Measurements from ENCODE around the gene FHL1.

The FHL1 gene

GRCh38 chrX:136251041-136251991 lies 104.0 kb downstream of the FHL1 start, which contains the start of gene MAP7D3:
Gene MAP7D3 (minus strand): TSS chrX:136251400. CDS start chrX:136251358, 42 bp downstream.
- DNase-seq (ENCODE audit: low read depth, low spot score): no peak

GRCh38 chrX:136255541-136255940 lies 108.2 kb downstream of the FHL1 start:
- DNase-seq (ENCODE audit: low read depth, low spot score): no peak

GRCh38 chrX:136256026-136256425 lies 108.7 kb downstream of the FHL1 start:
- no peak for DNase-seq (ENCODE audit: low read depth, low spot score)

- DNase-seq (ENCODE audit: low read depth, low spot score): no peak
Measured at GRCh38 chrX:136258951-136259350, 111.6 kb downstream of the FHL1 start.

GRCh38 chrX:136259543-136259942 lies 112.2 kb downstream of the FHL1 start:
- no peak for DNase-seq (ENCODE audit: low read depth, low spot score)

- DNase-seq (ENCODE audit: low read depth, low spot score): no peak
Measured at GRCh38 chrX:136260776-136261175, 113.4 kb downstream of the FHL1 start.
